A549 (cell line): ENCODE results near the gene PPP1R9B. TPM values are rescaled to one million over a fixed set of nuclear protein-coding genes. Genes with fewer than 3 reads are reported as not detected.

Experiments used
- ATAC-seq, 2 experiments: fragments of 200-7000 bp in 1 of 2; fragments of >200 bp in 1 of 2; cut with Nextera tagmentation in 1 of 2; cut with Tn5 transposase in 1 of 2; 3 replicates each; pipeline versions ENCODE4 v1.8.0 to v1.9.1; 2018 to 2020; ENCODE audit warnings: mild to moderate bottlenecking in 1 of 2, moderate library complexity in 1 of 2
- CTCF ChIA-PET: fragments of 300-600 bp; sonication (Branson Sonifier 250); formaldehyde crosslinking; extraction: SDS; loops from one replicate; lab custom pipeline; 2021; ENCODE audit warnings: antibody characterized with exemption, inconsistent platforms; lab: Yijun Ruan, JAX
- POLR2A ChIA-PET: fragments of 350-600 bp; formaldehyde crosslinking; extraction: SDS; loops from one replicate; lab custom pipeline; 2021; ENCODE audit warnings: antibody characterized with exemption, inconsistent platforms; lab: Yijun Ruan, JAX
- DNase-seq, 2 experiments: peaks; one replicate each; pipeline versions ENCODE4 v3.0.0 to v3.0.0-alpha.2; 2011 to 2016; ENCODE audit warnings: low read depth in 1 of 2, low spot score in 1 of 2
- FAIRE-seq: peaks from 2 replicates; lab custom pipeline; 2011; peaks lifted over from hg19 to GRCh38; lab: Jason Lieb, UNC
- H3K27ac ChIP-seq, 2 experiments: fragments of >200 bp; sonication (Bioruptor Twin); formaldehyde crosslinking; 3 replicates each; pipeline ENCODE4 v1.5.1; 2016 to 2017
- H3K4me1 ChIP-seq: fragments of >200 bp; sonication (Bioruptor Twin); formaldehyde crosslinking; 3 replicates; pipeline ENCODE4 v1.6.1; 2016
- H3K4me2 ChIP-seq: fragments of >200 bp; sonication (Bioruptor Twin); formaldehyde crosslinking; 3 replicates; pipeline ENCODE4 v1.6.1; 2016
- H3K4me3 ChIP-seq: fragments of >200 bp; sonication (Bioruptor Twin); formaldehyde crosslinking; 3 replicates; pipeline ENCODE4 v1.5.1; 2016
- H3K9me3 ChIP-seq: fragments of >200 bp; sonication (Bioruptor Twin); formaldehyde crosslinking; 3 replicates; pipeline ENCODE4 v1.6.1; 2016
- BHLHE40 ChIP-seq: IDR thresholded peaks from 2 replicates; pipeline ENCODE4 v1.6.1; 2012; ENCODE audit warnings: low read depth, low read length, inconsistent platforms
- CBX2 ChIP-seq: fragments of 200-600 bp; sonication (generic); IDR thresholded peaks from 2 replicates; pipeline ENCODE4 v1.6.1; 2016; ENCODE audit warnings: low read depth, mild to moderate bottlenecking, borderline replicate concordance
- CHD2 ChIP-seq: fragments of 150-350 bp; IDR thresholded peaks from 2 replicates; pipeline ENCODE4 v1.6.1; 2014; ENCODE audit warnings: low read length; ENCODE audit not compliant: partially characterized antibody
- CTCF ChIP-seq: fragments of >200 bp; sonication (Bioruptor Twin); formaldehyde crosslinking; IDR thresholded peaks from 3 replicates; pipeline ENCODE4 v1.5.1; 2016
- EHMT2 ChIP-seq: fragments of 200-600 bp; sonication (generic); IDR thresholded peaks from 2 replicates; pipeline ENCODE4 v1.6.1; 2016; ENCODE audit warnings: antibody characterized with exemption, low read depth, mild to moderate bottlenecking, moderate library complexity
- ESRRA ChIP-seq: fragments of 150-350 bp; IDR thresholded peaks from 2 replicates; pipeline ENCODE4 v1.6.1; 2014; ENCODE audit warnings: mild to moderate bottlenecking, low read length, borderline replicate concordance
- FOSL2 ChIP-seq, 2 experiments: fragments of 450-650 bp in 1 of 2; fragments of >200 bp in 1 of 2; sonication (Bioruptor Twin) in 1 of 2; formaldehyde crosslinking; IDR thresholded peaks; 2 replicates each; pipeline versions ENCODE4 v1.5.0 to v1.6.1; 2016 to 2020; ENCODE audit warnings: mild to moderate bottlenecking in 1 of 2, moderate library complexity in 1 of 2
- HDAC2 ChIP-seq: fragments of 200-600 bp; sonication (generic); IDR thresholded peaks from 2 replicates; pipeline ENCODE4 v1.6.1; 2016
- JUN ChIP-seq, 2 experiments: fragments of >200 bp; sonication (Bioruptor Twin); formaldehyde crosslinking; IDR thresholded peaks; 2 replicates in 1 of 2; 3 replicates in 1 of 2; pipeline ENCODE4 v1.6.1; 2016 to 2017
- KDM1A ChIP-seq: fragments of 200-600 bp; sonication (generic); IDR thresholded peaks from 2 replicates; pipeline ENCODE4 v1.6.1; 2016; ENCODE audit warnings: low read depth, mild to moderate bottlenecking
- MAZ ChIP-seq: fragments of 150-350 bp; IDR thresholded peaks from 2 replicates; pipeline ENCODE4 v1.6.1; 2014; ENCODE audit warnings: antibody characterized with exemption, low read depth, low read length, borderline replicate concordance
- POLR2AphosphoS2 ChIP-seq: conservative IDR thresholded peaks from 2 replicates; pipeline ENCODE4 v1.6.1; 2012; ENCODE audit warnings: low read length, improper control_type of control experiment, inconsistent platforms
- RAD21 ChIP-seq, 2 experiments: fragments of >200 bp in 1 of 2; sonication (Bioruptor Twin) in 1 of 2; formaldehyde crosslinking in 1 of 2; IDR thresholded peaks in 1 of 2; conservative IDR thresholded peaks in 1 of 2; 2 replicates in 1 of 2; 3 replicates in 1 of 2; pipeline ENCODE4 v1.6.1; 2012 to 2018; ENCODE audit warnings: inconsistent platforms in 1 of 2
- REST ChIP-seq: fragments of 200-600 bp; sonication (generic); IDR thresholded peaks from 2 replicates; pipeline ENCODE4 v1.6.1; 2016; ENCODE audit warnings: antibody characterized with exemption, mild to moderate bottlenecking, moderate library complexity
- RFX5 ChIP-seq: fragments of 450-650 bp; IDR thresholded peaks from 2 replicates; pipeline ENCODE4 v1.7.1; 2014; ENCODE audit warnings: antibody characterized with exemption, mild to moderate bottlenecking, moderate library complexity
- SMC3 ChIP-seq: fragments of >200 bp; sonication (Bioruptor Twin); formaldehyde crosslinking; IDR thresholded peaks from 3 replicates; pipeline ENCODE4 v1.6.1; 2018; ENCODE audit warnings: inconsistent platforms
- TFCP2L1 ChIP-seq: fragments of 250-450 bp; sonication (Bioruptor Pico); IDR thresholded peaks from 2 replicates; pipeline ENCODE4 v1.5.0; 2021; ENCODE audit warnings: mild to moderate bottlenecking
- ZFP36 ChIP-seq: fragments of 450-650 bp; IDR thresholded peaks from 2 replicates; pipeline ENCODE4 v1.6.1; 2014; ENCODE audit warnings: borderline replicate concordance; ENCODE audit not compliant: partially characterized antibody
- ZNF302 ChIP-seq: fragments of 250-450 bp; sonication (Bioruptor Pico); IDR thresholded peaks from 2 replicates; pipeline ENCODE4 v1.9.0; 2021; ENCODE audit warnings: inconsistent platforms, mild to moderate bottlenecking, moderate library complexity
- WGBS: methylation state at CpG from one replicate; pipeline ENCODE4 v1.1.6; 2017; ENCODE audit errors: missing lambda C conversion rate; 5-methylcytosine and 5-hydroxymethylcytosine counted together
- polyA plus RNA-seq, 4 experiments: library from polyadenylated mRNA; depleted of rRNA in 3 of 4; stranded (reverse); fragments of >200 nt; fragmentation: RNase III in 1 of 4; extraction: RNeasy Plus Mini Kit Qiagen cat#74134 plus additional on column Dnase treatment in 1 of 4; gene quantifications; 2 replicates in 3 of 4; 3 replicates in 1 of 4; pipeline ENCODE4 v1.2.3, GENCODE V29; 2011 to 2017
- TF ChIP-seq, protein P1 (sequence below): IDR thresholded peaks from 2 replicates; pipeline ENCODE4 v1.6.1; 2012; ENCODE audit warnings: low read depth, borderline replicate concordance

Gene PPP1R9B
- polyA plus RNA-seq, 2 of the 4 experiments (the other 2 are of a cell fraction): 22.0 to 40.6 TPM

GRCh38 chr17:50088952-50089825 lies 61.3 kb downstream of the PPP1R9B start:
- Histone ChIP-seq H3K4me3 (no peak overlapping the region), H3K4me2 (no peak overlapping the region), H3K27ac (no peak overlapping the region), H3K9me3 (no peaks in the 10 kb centered on the region), H3K4me1 (peaks cover 11% of the 10 kb centered on the region)
- ChIA-PET POLR2A (no interaction called here), CTCF (interaction anchor here (0.6 to 30.9 kb wide), 10 partner anchors 8 to 90 kb away, joined by 4 to 1356 read pairs (median 183); partner anchors contain the start of genes ITGA3, PPP1R9B and SAMD14)
- no peak for FAIRE-seq
- no peak for DNase-seq
- no peak for ATAC-seq
- 90% methylated on average over 23 of the region's 25 CpGs for WGBS
- TF ChIP-seq ESRRA: no peak

- H3K4me2 ChIP-seq: no peak overlapping the region
- POLR2A ChIA-PET: interaction anchor here (1.0 to 1.5 kb wide), 3 partner anchors 32 to 90 kb away, joined by 3 to 11 read pairs (median 10); partner anchors contain the start of gene ITGA3
- DNase-seq (no peak), ATAC-seq (0 out of 6 replicates have a peak, but pooled peaks of 1 of the 2 experiments have one; percentile 4), FAIRE-seq (no peak)
- no peak overlapping the region for H3K4me3 ChIP-seq
- 86% methylated on average over 19 of the region's 19 CpGs for WGBS
- CTCF ChIA-PET: interaction anchor here (0.6 to 3.7 kb wide), 52 partner anchors 10 to 536 kb away, joined by 3 to 237 read pairs (median 5); partner anchors contain the start of genes DLX3 and ITGA3
- no peaks in the 10 kb centered on the region for H3K9me3 ChIP-seq
- TF ChIP-seq ZNF302 (no peak), EHMT2 (no peak), RAD21 (conservative IDR thresholded peaks at IDR 0.05 in 1 of 2, IDR thresholded peaks at IDR 0.05 in 1 of 2) (no peak), CHD2 (no peak), BHLHE40 (no peak), MAZ (no peak), FOSL2 (IDR thresholded peaks at IDR 0.05) (no peak), FOSL2 (CRISPR knock-in tag; IDR thresholded peaks at IDR 0.05) (no peak)
- TF ChIP-seq, protein P1, sequence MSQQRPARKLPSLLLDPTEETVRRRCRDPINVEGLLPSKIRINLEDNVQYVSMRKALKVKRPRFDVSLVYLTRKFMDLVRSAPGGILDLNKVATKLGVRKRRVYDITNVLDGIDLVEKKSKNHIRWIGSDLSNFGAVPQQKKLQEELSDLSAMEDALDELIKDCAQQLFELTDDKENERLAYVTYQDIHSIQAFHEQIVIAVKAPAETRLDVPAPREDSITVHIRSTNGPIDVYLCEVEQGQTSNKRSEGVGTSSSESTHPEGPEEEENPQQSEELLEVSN: no peak
- H3K27ac ChIP-seq: peak overlapping the region in 1 of 2 experiments; percentile 32; a peak in 2 of 6 replicates
- no peaks in the 10 kb centered on the region for H3K4me1 ChIP-seq
These were observed 62.5 kb downstream of the PPP1R9B start for GRCh38 chr17:50087912-50088405.

DNA sequence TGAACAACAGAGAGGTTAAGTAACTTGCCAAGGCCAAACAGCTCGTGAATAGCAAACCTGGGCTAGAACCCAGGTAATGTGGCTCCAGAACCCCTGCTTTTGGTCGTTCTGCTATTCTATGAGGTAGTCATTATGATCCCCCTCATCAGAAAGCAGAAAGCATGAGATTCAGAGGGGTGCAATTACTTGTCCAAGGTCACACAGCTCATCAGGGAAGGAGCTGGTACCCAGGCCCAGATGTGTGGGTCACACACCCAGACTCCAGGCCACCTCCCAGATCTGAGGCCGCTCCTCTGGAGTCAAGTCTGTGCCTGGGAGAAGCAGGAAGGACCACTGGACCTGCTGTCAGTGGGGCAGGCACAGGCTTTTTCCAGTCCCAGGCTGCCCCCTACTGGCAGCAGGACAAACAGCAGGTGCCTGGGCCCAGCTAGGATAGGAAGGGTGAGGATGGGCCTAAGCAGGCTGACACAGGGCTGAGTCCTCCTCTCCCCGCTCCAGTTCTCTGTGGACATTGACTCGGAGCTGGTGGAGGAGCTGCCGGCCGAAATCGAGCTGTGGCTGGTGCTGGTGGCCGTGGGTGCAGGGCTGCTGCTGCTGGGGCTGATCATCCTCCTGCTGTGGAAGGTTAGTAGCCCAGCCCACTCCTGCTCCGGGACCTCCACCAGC lies 63.1 kb downstream of the PPP1R9B start:
- no peak overlapping the region for H3K4me2 ChIP-seq
- FAIRE-seq (peak; percentile 43), ATAC-seq (peak; percentile 76 to 93), DNase-seq (peak; percentile 87 to 93)
- ChIA-PET CTCF (interaction anchor here (0.6 to 3.7 kb wide), 55 partner anchors 10 to 536 kb away, joined by 3 to 237 read pairs (median 5); partner anchors contain the start of genes DLX3 and ITGA3), POLR2A (interaction anchor here (1.0 to 1.5 kb wide), 4 partner anchors 9 to 89 kb away, joined by 3 to 11 read pairs (median 6); partner anchors contain the start of gene ITGA3)
- WGBS: 31% methylated on average over 10 of the region's 10 CpGs
- peak overlapping the region in 1 of 2 experiments; percentile 37; a peak in 2 of 6 replicates for H3K27ac ChIP-seq
- H3K4me3 ChIP-seq: no peak overlapping the region
- H3K9me3 ChIP-seq: no peaks in the 10 kb centered on the region
- TF ChIP-seq EHMT2: no peak
- no peak for TF ChIP-seq FOSL2 (IDR thresholded peaks at IDR 0.05)
- no peak for TF ChIP-seq FOSL2 (CRISPR knock-in tag; IDR thresholded peaks at IDR 0.05)
- TF ChIP-seq REST: peak; percentile 72
- TF ChIP-seq CTCF: peak; percentile 97
- no peak for TF ChIP-seq CBX2
- peak; percentile 97 for TF ChIP-seq KDM1A
- TF ChIP-seq RFX5: no peak
- TF ChIP-seq RAD21 (conservative IDR thresholded peaks at IDR 0.05 in 1 of 2, IDR thresholded peaks at IDR 0.05 in 1 of 2): peak; percentile 97 to 99
- TF ChIP-seq SMC3: peak; percentile 92
- peak; percentile 65 for TF ChIP-seq ZFP36
- peak in 1 of 2 experiments; percentile 51; a peak in 1 of 5 replicates for TF ChIP-seq JUN (IDR thresholded peaks at IDR 0.05)
- TF ChIP-seq POLR2AphosphoS2: peak; percentile 80
- TF ChIP-seq HDAC2: peak; percentile 83; the same call in 1 of the 2 replicates
- TF ChIP-seq TFCP2L1 (CRISPR knock-in tag): peak; percentile 25; the same call in 1 of the 2 replicates
- no peaks in the 10 kb centered on the region for H3K4me1 ChIP-seq
